ENCODE results near the gene LEO1.

LEO1 gene

DNA sequence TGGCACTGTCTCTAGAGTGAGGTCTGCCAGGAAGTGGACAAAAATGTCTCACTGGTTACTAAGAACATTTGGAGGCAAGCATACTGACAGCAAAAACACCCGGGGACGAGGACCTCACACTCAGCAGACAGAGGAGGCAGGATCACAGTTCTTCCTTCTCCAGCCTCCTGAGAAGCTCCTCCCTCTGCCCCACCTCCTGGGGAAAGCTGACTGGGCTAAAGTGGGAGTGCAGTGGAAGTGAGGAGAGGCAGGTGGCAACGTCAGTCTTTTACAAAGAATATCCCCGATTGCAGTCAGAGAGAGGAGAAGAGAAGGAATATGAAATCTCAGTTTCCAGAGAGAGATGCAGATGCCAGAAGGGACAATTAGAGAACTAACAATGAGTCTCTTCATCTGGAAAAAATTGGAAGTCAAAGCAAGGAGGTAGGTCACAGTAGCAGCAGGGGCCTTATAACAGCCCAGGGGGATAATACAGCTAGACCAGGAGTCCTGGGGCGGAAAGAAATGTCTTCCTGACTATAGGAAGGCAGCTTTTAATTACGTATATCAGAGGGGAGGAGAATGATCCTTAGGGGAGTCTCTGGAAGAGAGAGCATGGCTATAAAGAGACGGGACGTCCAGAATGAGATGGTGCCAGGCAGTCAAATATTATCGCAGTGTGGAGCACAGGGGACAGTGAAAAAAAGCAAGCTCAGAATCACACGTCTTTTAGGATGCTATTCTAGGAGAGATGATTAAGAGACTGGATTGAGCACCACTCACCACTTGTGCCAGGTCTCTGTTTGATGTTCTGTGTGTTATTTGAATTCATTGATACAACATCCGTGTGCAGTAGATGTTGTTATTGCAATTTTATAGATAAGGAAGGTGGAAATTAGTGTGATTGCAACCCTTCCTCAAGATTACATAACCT is 47.2 kb downstream of the LEO1 start:
- no peaks in the 10 kb centered on the region for H3K4me1 ChIP-seq (ENCODE audit: control insufficient read depth in 1 of 2, insufficient read depth in 2 of 2, low read length in 2 of 2)
- no peaks in the 10 kb centered on the region for H3K27me3 ChIP-seq (ENCODE audit: low read depth, low read length)
- H3K9me3 ChIP-seq (ENCODE audit: control insufficient read depth in 1 of 2, low read length in 2 of 2), result no peaks in the 10 kb centered on the region
- no peak overlapping the region for H3K27ac ChIP-seq (ENCODE audit: low read length)
- no peak overlapping the region for H3K4me3 ChIP-seq (ENCODE audit: low read depth in 1 of 2, low read length in 2 of 2)
- H3K36me3 ChIP-seq (ENCODE audit: control insufficient read depth in 1 of 2, insufficient read depth in 2 of 2, low read length in 2 of 2), result peaks cover 16 to 38% of the 10 kb centered on the region in 2 donors

DNA sequence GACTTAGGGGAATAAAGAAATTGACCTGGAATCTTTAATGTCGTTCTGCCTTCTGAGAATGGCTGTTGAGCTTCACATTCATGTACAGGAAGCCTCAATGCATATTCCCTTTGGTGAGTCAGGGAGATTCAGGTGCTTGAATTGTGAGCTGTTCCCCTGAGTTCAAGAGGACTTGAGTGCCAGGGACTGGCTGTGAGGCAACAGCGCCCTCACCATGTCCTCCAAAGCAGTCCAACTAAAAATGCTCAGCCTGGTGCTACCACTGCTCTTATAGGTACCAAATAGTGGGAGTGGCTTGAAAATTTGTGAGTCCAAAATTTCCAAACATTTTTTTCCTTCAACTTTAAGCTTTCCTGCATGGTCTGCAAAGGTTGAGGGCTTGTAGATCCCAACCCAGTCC is 54.1 kb downstream of the LEO1 start:
- Histone ChIP-seq H3K9me3 (ENCODE audit: control insufficient read depth in 1 of 2, low read length in 2 of 2) (no peaks in the 10 kb centered on the region), H3K4me1 (ENCODE audit: control insufficient read depth in 1 of 2, insufficient read depth in 2 of 2, low read length in 2 of 2) (no peaks in the 10 kb centered on the region), H3K36me3 (ENCODE audit: control insufficient read depth in 1 of 2, insufficient read depth in 2 of 2, low read length in 2 of 2) (peaks cover 33 to 51% of the 10 kb centered on the region in 2 donors), H3K4me3 (ENCODE audit: low read depth in 1 of 2, low read length in 2 of 2) (no peak overlapping the region), H3K27ac (ENCODE audit: low read length) (no peak overlapping the region), H3K27me3 (ENCODE audit: low read depth, low read length) (no peaks in the 10 kb centered on the region)

GRCh38 chr15:51912528-51912927 is 59.0 kb downstream of the LEO1 start:
- peaks cover 24 to 49% of the 10 kb centered on the region in 2 donors for H3K36me3 ChIP-seq (ENCODE audit: control insufficient read depth in 1 of 2, insufficient read depth in 2 of 2, low read length in 2 of 2)
- no peak overlapping the region for H3K27ac ChIP-seq (ENCODE audit: low read length)
- no peaks in the 10 kb centered on the region for H3K4me1 ChIP-seq (ENCODE audit: control insufficient read depth in 1 of 2, insufficient read depth in 2 of 2, low read length in 2 of 2)
- no peaks in the 10 kb centered on the region for H3K9me3 ChIP-seq (ENCODE audit: control insufficient read depth in 1 of 2, low read length in 2 of 2)
- no peak overlapping the region for H3K4me3 ChIP-seq (ENCODE audit: low read depth in 1 of 2, low read length in 2 of 2)
- H3K27me3 ChIP-seq (ENCODE audit: low read depth, low read length), result no peaks in the 10 kb centered on the region

DNA sequence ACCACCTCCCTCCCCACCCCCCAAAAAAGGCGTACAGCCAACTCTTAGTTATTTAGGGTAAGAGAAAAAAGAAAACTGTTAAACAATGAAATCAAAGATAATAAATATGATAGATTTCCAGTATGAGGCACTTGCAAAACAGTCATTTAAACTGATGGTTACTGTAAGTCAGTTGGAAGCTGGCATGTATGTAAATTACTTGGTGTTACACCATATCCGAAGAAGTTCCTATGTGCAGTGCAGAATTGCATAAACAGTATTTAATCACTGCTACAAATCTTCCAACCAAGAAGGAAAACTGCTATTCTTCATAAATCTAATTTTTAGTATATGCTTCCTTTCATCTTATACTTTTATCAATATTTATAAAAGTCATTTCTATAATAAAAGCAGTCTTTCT is 62.0 kb downstream of the LEO1 start:
- Histone ChIP-seq H3K4me1 (ENCODE audit: control insufficient read depth in 1 of 2, insufficient read depth in 2 of 2, low read length in 2 of 2) (no peaks in the 10 kb centered on the region), H3K36me3 (ENCODE audit: control insufficient read depth in 1 of 2, insufficient read depth in 2 of 2, low read length in 2 of 2) (peaks cover 23 to 45% of the 10 kb centered on the region in 2 donors), H3K27me3 (ENCODE audit: low read depth, low read length) (no peaks in the 10 kb centered on the region), H3K9me3 (ENCODE audit: control insufficient read depth in 1 of 2, low read length in 2 of 2) (no peaks in the 10 kb centered on the region), H3K4me3 (ENCODE audit: low read depth in 1 of 2, low read length in 2 of 2) (no peak overlapping the region), H3K27ac (ENCODE audit: low read length) (no peak overlapping the region)

DNA sequence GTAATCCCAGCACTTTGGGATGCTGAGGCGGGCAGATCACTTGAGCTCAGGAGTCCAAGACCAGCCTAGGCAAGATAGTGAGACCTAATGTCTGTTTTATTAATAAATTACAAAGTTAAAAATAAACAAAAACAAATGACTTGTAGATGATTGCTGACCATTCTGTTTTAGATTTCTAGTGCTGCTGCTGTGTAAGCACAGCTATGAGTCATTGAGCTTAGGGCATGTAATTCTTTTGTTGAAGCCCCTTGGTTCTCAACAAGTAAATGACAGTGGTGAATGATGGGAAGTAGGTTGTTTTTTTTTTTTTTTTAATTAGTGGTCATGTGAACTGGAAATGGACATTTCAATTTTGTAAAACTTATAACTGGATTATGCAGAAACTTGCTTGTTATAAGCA is 63.3 kb downstream of the LEO1 start:
- Histone ChIP-seq H3K4me3 (ENCODE audit: low read depth in 1 of 2, low read length in 2 of 2) (no peak overlapping the region), H3K27me3 (ENCODE audit: low read depth, low read length) (no peaks in the 10 kb centered on the region), H3K27ac (ENCODE audit: low read length) (no peak overlapping the region), H3K36me3 (ENCODE audit: control insufficient read depth in 1 of 2, insufficient read depth in 2 of 2, low read length in 2 of 2) (peaks cover 29 to 52% of the 10 kb centered on the region in 2 donors), H3K4me1 (ENCODE audit: control insufficient read depth in 1 of 2, insufficient read depth in 2 of 2, low read length in 2 of 2) (no peaks in the 10 kb centered on the region), H3K9me3 (ENCODE audit: control insufficient read depth in 1 of 2, low read length in 2 of 2) (no peaks in the 10 kb centered on the region)

DNA sequence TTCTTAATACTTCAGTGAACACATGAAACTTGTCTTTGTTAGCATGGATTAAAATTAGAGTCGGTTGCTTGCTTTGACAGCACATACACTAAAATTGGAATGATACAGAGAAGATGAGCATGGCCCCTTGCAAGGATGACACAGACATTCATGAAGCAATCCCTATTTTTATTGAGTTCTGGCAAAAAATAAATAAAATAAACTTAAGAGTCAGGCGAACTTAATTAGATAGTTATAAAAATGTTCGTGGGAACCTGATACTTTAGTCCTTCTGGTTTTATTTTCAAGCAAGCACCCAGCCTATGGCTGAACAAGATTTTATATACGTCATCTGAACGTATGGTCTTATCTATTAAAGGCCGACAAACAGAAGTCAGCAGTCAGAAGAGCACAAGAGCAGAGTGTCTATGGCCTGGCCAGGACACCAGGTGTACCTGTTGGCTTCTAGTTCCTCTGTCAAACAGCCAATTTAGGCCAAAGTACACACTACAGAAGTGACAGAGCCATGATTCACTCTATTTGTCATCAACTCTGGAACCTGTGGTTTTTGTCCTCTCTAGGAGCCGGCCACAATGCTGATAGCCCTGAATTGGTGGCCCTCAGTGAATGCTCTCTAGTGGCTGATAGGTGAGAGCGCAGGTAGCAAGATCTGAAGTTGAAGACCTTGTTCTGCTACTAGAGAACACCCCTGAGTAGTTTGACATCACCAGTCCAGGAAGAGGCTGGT is 64.3 kb downstream of the LEO1 start:
- Histone ChIP-seq H3K36me3 (ENCODE audit: control insufficient read depth in 1 of 2, insufficient read depth in 2 of 2, low read length in 2 of 2) (peaks cover 24 to 52% of the 10 kb centered on the region in 2 donors), H3K9me3 (ENCODE audit: control insufficient read depth in 1 of 2, low read length in 2 of 2) (no peaks in the 10 kb centered on the region), H3K27me3 (ENCODE audit: low read depth, low read length) (no peaks in the 10 kb centered on the region), H3K27ac (ENCODE audit: low read length) (peak overlapping the region; percentile 3), H3K4me1 (ENCODE audit: control insufficient read depth in 1 of 2, insufficient read depth in 2 of 2, low read length in 2 of 2) (no peaks in the 10 kb centered on the region), H3K4me3 (ENCODE audit: low read depth in 1 of 2, low read length in 2 of 2) (no peak overlapping the region)

DNA sequence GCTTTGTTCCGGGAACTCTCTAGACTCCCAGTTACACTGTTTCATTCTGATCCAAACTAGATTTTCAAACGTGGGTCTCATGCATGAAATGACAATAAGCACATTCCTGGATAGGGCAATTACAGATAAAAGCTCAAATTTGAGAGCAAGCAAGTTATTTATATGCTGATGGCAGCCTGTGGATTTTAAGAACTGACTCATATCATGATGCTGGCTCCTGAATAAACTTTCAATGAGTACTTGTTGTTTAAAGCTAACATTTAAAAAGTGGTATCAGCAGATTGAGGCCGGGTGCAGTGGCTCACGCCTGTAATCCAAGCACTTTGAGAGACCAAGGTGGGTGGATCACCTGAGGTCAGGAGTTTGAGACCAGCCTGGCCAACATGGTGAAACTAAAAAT is 66.6 kb downstream of the LEO1 start:
- H3K27me3 ChIP-seq (ENCODE audit: low read depth, low read length), result no peaks in the 10 kb centered on the region
- H3K4me3 ChIP-seq (ENCODE audit: low read depth in 1 of 2, low read length in 2 of 2), result no peak overlapping the region
- H3K4me1 ChIP-seq (ENCODE audit: control insufficient read depth in 1 of 2, insufficient read depth in 2 of 2, low read length in 2 of 2), result no peaks in the 10 kb centered on the region
- no peaks in the 10 kb centered on the region for H3K9me3 ChIP-seq (ENCODE audit: control insufficient read depth in 1 of 2, low read length in 2 of 2)
- peaks cover 37 to 59% of the 10 kb centered on the region in 2 donors for H3K36me3 ChIP-seq (ENCODE audit: control insufficient read depth in 1 of 2, insufficient read depth in 2 of 2, low read length in 2 of 2)
- no peak overlapping the region for H3K27ac ChIP-seq (ENCODE audit: low read length)

DNA sequence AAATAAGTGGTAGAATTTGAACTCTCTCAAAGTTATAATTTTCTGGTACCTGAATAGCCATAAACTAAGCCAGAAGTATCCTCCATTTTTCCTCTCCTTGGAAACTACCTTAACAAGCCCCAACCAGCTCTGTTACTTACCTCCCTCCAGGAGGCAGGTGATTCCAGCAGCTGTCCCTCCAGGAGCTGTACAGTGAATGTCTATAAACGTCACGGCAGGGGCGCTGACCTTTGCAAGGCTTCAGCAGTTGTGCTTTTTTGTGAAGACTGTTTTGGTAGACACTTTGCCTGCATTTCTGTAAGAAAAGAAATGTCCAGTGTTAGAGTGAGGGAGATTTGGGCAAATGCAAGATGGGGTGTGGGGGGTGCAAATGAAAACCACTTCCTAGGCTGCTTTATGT is 67.2 kb downstream of the LEO1 start:
- no peak overlapping the region for H3K27ac ChIP-seq (ENCODE audit: low read length)

GRCh38 chr15:51889486-51889885 is 82.1 kb downstream of the LEO1 start:
- no peak overlapping the region for H3K27ac ChIP-seq (ENCODE audit: low read length)
- H3K27me3 ChIP-seq (ENCODE audit: low read depth, low read length), result no peaks in the 10 kb centered on the region
- peaks cover 15% of the 10 kb centered on the region in 2 donors for H3K36me3 ChIP-seq (ENCODE audit: control insufficient read depth in 1 of 2, insufficient read depth in 2 of 2, low read length in 2 of 2)
- peaks cover 2 to 3% of the 10 kb centered on the region in 2 donors for H3K4me1 ChIP-seq (ENCODE audit: control insufficient read depth in 1 of 2, insufficient read depth in 2 of 2, low read length in 2 of 2)
- H3K4me3 ChIP-seq (ENCODE audit: low read depth in 1 of 2, low read length in 2 of 2), result no peak overlapping the region
- no peaks in the 10 kb centered on the region for H3K9me3 ChIP-seq (ENCODE audit: control insufficient read depth in 1 of 2, low read length in 2 of 2)

More for the DNA sequence above, 67.2 kb downstream of the LEO1 start:
- Histone ChIP-seq H3K4me1 (ENCODE audit: control insufficient read depth in 1 of 2, insufficient read depth in 2 of 2, low read length in 2 of 2) (no peaks in the 10 kb centered on the region), H3K9me3 (ENCODE audit: control insufficient read depth in 1 of 2, low read length in 2 of 2) (no peaks in the 10 kb centered on the region), H3K27me3 (ENCODE audit: low read depth, low read length) (no peaks in the 10 kb centered on the region), H3K36me3 (ENCODE audit: control insufficient read depth in 1 of 2, insufficient read depth in 2 of 2, low read length in 2 of 2) (peaks cover 37 to 61% of the 10 kb centered on the region in 2 donors), H3K4me3 (ENCODE audit: low read depth in 1 of 2, low read length in 2 of 2) (no peak overlapping the region)

GRCh38 chr15:51888593-51889195 is 82.9 kb downstream of the LEO1 start:
- H3K4me1 ChIP-seq (ENCODE audit: control insufficient read depth in 1 of 2, insufficient read depth in 2 of 2, low read length in 2 of 2), result peaks cover 6 to 10% of the 10 kb centered on the region in 2 donors
- H3K4me3 ChIP-seq (ENCODE audit: low read depth in 1 of 2, low read length in 2 of 2), result no peak overlapping the region
- no peak overlapping the region for H3K27ac ChIP-seq (ENCODE audit: low read length)
- H3K27me3 ChIP-seq (ENCODE audit: low read depth, low read length), result no peaks in the 10 kb centered on the region
- peaks cover 7 to 11% of the 10 kb centered on the region in 2 donors for H3K36me3 ChIP-seq (ENCODE audit: control insufficient read depth in 1 of 2, insufficient read depth in 2 of 2, low read length in 2 of 2)
- H3K9me3 ChIP-seq (ENCODE audit: control insufficient read depth in 1 of 2, low read length in 2 of 2), result no peaks in the 10 kb centered on the region
